Activated CD4-positive, alpha-beta memory T cell treated with anti-CD3 and anti-CD28 coated beads for 36 hours (primary cell): Measurements from ENCODE around the gene HJV. TPM values are rescaled to one million over a fixed set of nuclear protein-coding genes. Genes with fewer than 3 reads are reported as not detected.

ENCODE experiments used
- CTCF ChIA-PET: fragments of 350-600 bp; sonication (Branson Sonifier 250); formaldehyde crosslinking; loops from one replicate; lab custom pipeline; 2021; ENCODE audit warnings: antibody characterized with exemption, inconsistent platforms; lab: Charles Lee
- POLR2A ChIA-PET: fragments of 350-600 bp; sonication (Branson Sonifier 250); formaldehyde crosslinking; loops from one replicate; lab custom pipeline; 2021; ENCODE audit warnings: antibody characterized with exemption; lab: Charles Lee
- DNase-seq: peaks from one replicate; pipeline ENCODE4 v3.0.0-alpha.2; 2020
- H3K27ac Mint-ChIP-seq: one replicate; pipeline ENCODE4 v1.8.0; 2021; ENCODE audit warnings: mixed read lengths
- H3K27me3 Mint-ChIP-seq: one replicate; pipeline ENCODE4 v1.8.0; 2021; ENCODE audit warnings: mixed read lengths
- H3K36me3 Mint-ChIP-seq: one replicate; pipeline ENCODE4 v1.8.0; 2021; ENCODE audit warnings: mixed read lengths
- H3K4me1 Mint-ChIP-seq: one replicate; pipeline ENCODE4 v1.8.0; 2021; ENCODE audit warnings: low read depth, mixed read lengths
- H3K4me3 Mint-ChIP-seq: one replicate; pipeline ENCODE4 v1.8.0; 2021; ENCODE audit warnings: mild to moderate bottlenecking, mixed read lengths
- H3K9me3 Mint-ChIP-seq: one replicate; pipeline ENCODE4 v1.8.0; 2021; ENCODE audit warnings: mixed read lengths
- intact Hi-C: fragments of 100-400 bp; cut with micrococcal nuclease; formaldehyde crosslinking; loops from one replicate; pipeline ENCODE4 v1.15.1; 2023
- total RNA-seq, 2 experiments: library from RNA; stranded (reverse); gene quantifications; one replicate each; pipeline ENCODE4 v1.2.3, GENCODE V29; 2021

Gene HJV
- total RNA-seq, 2 experiments from 2014 or later: not detected

GRCh38 chr1:145997718-145998023 is 23.9 kb downstream of the HJV start:
- intact Hi-C loops: loop anchor here (1.0 to 5.0 kb wide), 3 partner anchors 79 to 170 kb away; partner anchors contain the start of genes PEX11B and PIAS3
- Mint-ChIP-seq H3K27ac (peak overlapping the region; percentile 92), H3K36me3 (peaks cover 36% of the 10 kb centered on the region), H3K4me1 (peaks cover 59% of the 10 kb centered on the region), H3K4me3 (peak overlapping the region; percentile 88), H3K27me3 (no peaks in the 10 kb centered on the region), H3K9me3 (no peaks in the 10 kb centered on the region)
- ChIA-PET CTCF (interaction anchor here (0.6 to 5.0 kb wide), 6 partner anchors 10 to 174 kb away, joined by 3 to 72 read pairs (median 4); partner anchors contain the start of genes ANKRD34A, POLR3GL and RNF115), POLR2A (interaction anchor here (1.0 to 13.2 kb wide), 6 partner anchors 9 to 74 kb away, joined by 4 to 183 read pairs (median 12); partner anchors contain the start of genes ANKRD34A, POLR3GL and RBM8A)
- DNase-seq: no peak

- H3K4me3 Mint-ChIP-seq: peak overlapping the region; percentile 88
- peak overlapping the region; percentile 92 for H3K27ac Mint-ChIP-seq
- no peaks in the 10 kb centered on the region for H3K27me3 Mint-ChIP-seq
- ChIA-PET POLR2A (interaction anchor here (1.0 to 13.2 kb wide), 8 partner anchors 10 to 74 kb away, joined by 3 to 183 read pairs (median 8); partner anchors contain the start of genes ANKRD34A, LIX1L, POLR3GL and RBM8A), CTCF (interaction anchor here (1.1 to 5.0 kb wide), 7 partner anchors 10 to 35 kb away, joined by 3 to 72 read pairs (median 4); partner anchors contain the start of genes ANKRD34A and POLR3GL)
- H3K4me1 Mint-ChIP-seq: peaks cover 63% of the 10 kb centered on the region
- H3K36me3 Mint-ChIP-seq: peaks cover 38% of the 10 kb centered on the region
- intact Hi-C loops: loop anchor here (1.0 to 5.0 kb wide), 3 partner anchors 79 to 170 kb away; partner anchors contain the start of genes PEX11B and PIAS3
- H3K9me3 Mint-ChIP-seq: no peaks in the 10 kb centered on the region
- DNase-seq: peak; percentile 69
Observed at GRCh38 chr1:145997016-145997717, 24.4 kb downstream of the HJV start.

- CTCF ChIA-PET: interaction anchor here (1.1 to 5.0 kb wide), 6 partner anchors 11 to 36 kb away, joined by 3 to 72 read pairs (median 8); partner anchors contain the start of genes ANKRD34A and POLR3GL
- Mint-ChIP-seq H3K4me1 (peaks cover 63% of the 10 kb centered on the region), H3K4me3 (peak within 1 kb of the TSS; percentile 88), H3K27me3 (no peaks in the 10 kb centered on the region), H3K9me3 (no peaks in the 10 kb centered on the region), H3K27ac (peak within 1 kb of the TSS; percentile 92), H3K36me3 (peaks cover 38% of the 10 kb centered on the region)
- intact Hi-C loops: loop anchor here (1.0 to 5.0 kb wide), 7 partner anchors 16 to 169 kb away; partner anchors contain the start of genes ANKRD34A, LIX1L, PEX11B and PIAS3
- peak; percentile 97 for DNase-seq
- POLR2A ChIA-PET: interaction anchor here (1.0 to 13.2 kb wide), 10 partner anchors 10 to 77 kb away, joined by 3 to 183 read pairs (median 6); partner anchors contain the start of genes ANKRD34A, LIX1L, POLR3GL and RBM8A
Observed at GRCh38 chr1:145996433-145997015, 25.0 kb downstream of the HJV start, which contains the start of gene TXNIP. Gene TXNIP, minus strand, starts transcription at chr1:145996579. Its CDS starts 313 bp downstream, at chr1:145996266.

- no peak for DNase-seq
- Mint-ChIP-seq H3K9me3 (no peaks in the 10 kb centered on the region), H3K4me3 (peak overlapping the region; percentile 88), H3K36me3 (peaks cover 38% of the 10 kb centered on the region), H3K27me3 (no peaks in the 10 kb centered on the region), H3K27ac (peak overlapping the region; percentile 92), H3K4me1 (peaks cover 62% of the 10 kb centered on the region)
- intact Hi-C loops: loop anchor here (1.0 to 5.0 kb wide), 6 partner anchors 16 to 169 kb away; partner anchors contain the start of genes ANKRD34A, LIX1L, PIAS3 and POLR3GL
- ChIA-PET POLR2A (interaction anchor here (1.2 to 13.2 kb wide), 8 partner anchors 10 to 76 kb away, joined by 3 to 183 read pairs (median 6); partner anchors contain the start of genes ANKRD34A, LIX1L, POLR3GL and RBM8A), CTCF (interaction anchor here (1.1 to 5.0 kb wide), 4 partner anchors 11 to 37 kb away, joined by 3 to 72 read pairs (median 8); no protein-coding TSS in a partner anchor)
Observed at GRCh38 chr1:145995964-145996432, 25.5 kb downstream of the HJV start.

DNA sequence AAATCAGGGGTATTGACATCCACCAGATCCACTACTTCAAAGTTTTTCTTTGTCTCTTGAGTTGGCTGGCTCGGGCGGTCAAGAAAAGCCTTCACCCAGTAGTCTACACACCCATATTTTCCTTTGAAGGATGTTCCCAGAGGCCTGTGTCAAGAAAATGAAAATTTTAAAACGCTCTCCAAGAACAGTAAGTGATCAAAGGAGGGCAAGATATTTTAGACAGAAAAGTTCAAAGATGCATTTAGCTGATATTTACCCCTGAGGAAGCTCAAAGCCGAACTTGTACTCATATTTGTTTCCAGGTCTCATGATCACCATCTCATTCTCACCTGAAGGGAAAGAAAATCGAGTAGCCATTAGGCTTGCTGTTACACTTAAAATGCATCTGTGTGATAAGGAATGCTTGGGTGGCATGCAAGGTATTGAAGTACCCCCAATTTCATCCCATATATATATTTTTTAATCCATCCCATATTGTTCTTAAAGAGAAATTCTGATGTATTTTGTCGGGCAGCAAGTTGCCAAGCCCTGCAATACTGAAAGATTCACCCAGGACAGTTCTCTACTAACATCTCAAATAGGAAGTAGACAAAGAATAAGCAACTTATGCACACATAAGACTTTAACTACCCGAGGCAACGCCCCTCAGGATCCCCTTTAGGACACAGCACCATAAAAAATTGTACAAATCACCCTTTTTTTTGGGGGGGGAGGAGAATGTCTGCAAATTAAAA is 26.2 kb downstream of the HJV start:
- H3K27ac Mint-ChIP-seq: peak overlapping the region; percentile 92
- intact Hi-C loops: loop anchor here (5.0 kb wide), 2 partner anchors 138 to 168 kb away; partner anchors contain the start of gene PIAS3
- CTCF ChIA-PET: interaction anchor here (0.7 to 5.0 kb wide), 4 partner anchors 11 to 68 kb away, joined by 3 to 72 read pairs (median 8); partner anchors contain the start of gene RBM8A
- H3K9me3 Mint-ChIP-seq: no peaks in the 10 kb centered on the region
- H3K36me3 Mint-ChIP-seq: peaks cover 38% of the 10 kb centered on the region
- peaks cover 69% of the 10 kb centered on the region for H3K4me1 Mint-ChIP-seq
- POLR2A ChIA-PET: interaction anchor here (1.2 to 13.2 kb wide), 6 partner anchors 12 to 76 kb away, joined by 3 to 183 read pairs (median 8); partner anchors contain the start of genes ANKRD34A, POLR3GL and RBM8A
- peak overlapping the region; percentile 88 for H3K4me3 Mint-ChIP-seq
- no peak for DNase-seq
- H3K27me3 Mint-ChIP-seq: no peaks in the 10 kb centered on the region

- Mint-ChIP-seq H3K9me3 (no peaks in the 10 kb centered on the region), H3K27me3 (no peaks in the 10 kb centered on the region), H3K4me1 (peaks cover 63% of the 10 kb centered on the region), H3K4me3 (peak overlapping the region; percentile 88), H3K27ac (peak overlapping the region; percentile 92), H3K36me3 (peaks cover 38% of the 10 kb centered on the region)
- CTCF ChIA-PET: interaction anchor here (1.7 to 5.2 kb wide), 5 partner anchors 10 to 16 kb away, joined by 5 to 72 read pairs (median 13); no protein-coding TSS in a partner anchor
- POLR2A ChIA-PET: interaction anchor here (0.6 to 13.2 kb wide), 5 partner anchors 9 to 75 kb away, joined by 3 to 183 read pairs (median 3); partner anchors contain the start of genes ANKRD34A and POLR3GL
- intact Hi-C loops: loop anchor here (5.0 kb wide), 2 partner anchors 137 to 167 kb away; partner anchors contain the start of gene PIAS3
- peak; percentile 74 for DNase-seq
Observed at GRCh38 chr1:145994391-145995120, 27.0 kb downstream of the HJV start.

- Mint-ChIP-seq H3K9me3 (no peaks in the 10 kb centered on the region), H3K4me1 (peaks cover 57% of the 10 kb centered on the region), H3K4me3 (peak overlapping the region; percentile 88), H3K27me3 (no peaks in the 10 kb centered on the region), H3K27ac (peak overlapping the region; percentile 92), H3K36me3 (peaks cover 38% of the 10 kb centered on the region)
- CTCF ChIA-PET: interaction anchor here (1.3 to 5.2 kb wide), 3 partner anchors 12 to 30 kb away, joined by 3 to 43 read pairs (median 13); partner anchors contain the start of gene ANKRD34A
- DNase-seq: no peak
- POLR2A ChIA-PET: interaction anchor here (0.6 to 13.2 kb wide), 4 partner anchors 9 to 30 kb away, joined by 3 to 183 read pairs (median 4); partner anchors contain the start of genes ANKRD34A and POLR3GL
- intact Hi-C loops: no loop called here
Observed at GRCh38 chr1:145993618-145994390, 27.7 kb downstream of the HJV start.

GRCh38 chr1:145992958-145993617 is 28.4 kb downstream of the HJV start:
- POLR2A ChIA-PET: interaction anchor here (13.2 kb wide), 1 partner anchor 13 kb away, joined by 183 read pairs; no protein-coding TSS in a partner anchor
- Mint-ChIP-seq H3K27ac (peak overlapping the region; percentile 92), H3K27me3 (no peaks in the 10 kb centered on the region), H3K4me1 (peaks cover 56% of the 10 kb centered on the region), H3K9me3 (no peaks in the 10 kb centered on the region), H3K4me3 (peak overlapping the region; percentile 88), H3K36me3 (peaks cover 38% of the 10 kb centered on the region)
- CTCF ChIA-PET: interaction anchor here (0.6 to 5.2 kb wide), 4 partner anchors 13 to 29 kb away, joined by 3 to 43 read pairs (median 8); partner anchors contain the start of gene ANKRD34A
- intact Hi-C loops: no loop called here
- DNase-seq: no peak

DNA sequence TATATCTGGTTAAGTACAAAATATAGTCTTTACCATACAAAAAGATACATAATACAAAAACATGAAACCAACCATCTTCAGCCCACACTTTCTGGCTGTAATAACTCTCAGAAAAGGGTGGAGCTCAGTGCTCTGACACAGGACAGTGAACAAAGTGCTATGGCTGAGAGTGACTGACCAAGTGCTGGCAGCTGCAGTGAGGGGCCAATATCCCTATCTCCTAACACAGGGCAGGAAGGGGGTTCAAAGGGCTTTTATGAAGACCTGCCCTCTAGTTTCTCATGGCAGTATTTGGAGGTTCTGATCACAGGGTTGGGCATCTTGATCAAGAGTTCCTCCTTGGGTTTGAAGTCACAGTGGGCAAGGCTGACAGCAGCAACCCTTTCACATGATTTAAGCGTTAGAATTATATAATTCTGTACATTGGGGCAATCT is 29.0 kb downstream of the HJV start:
- ChIA-PET POLR2A (interaction anchor here (13.2 kb wide), 1 partner anchor 12 kb away, joined by 183 read pairs; no protein-coding TSS in a partner anchor), CTCF (interaction anchor here (0.6 to 5.2 kb wide), 3 partner anchors 14 to 20 kb away, joined by 3 to 43 read pairs (median 13); no protein-coding TSS in a partner anchor)
- peak overlapping the region; percentile 88 for H3K4me3 Mint-ChIP-seq
- H3K9me3 Mint-ChIP-seq: no peaks in the 10 kb centered on the region
- peaks cover 38% of the 10 kb centered on the region for H3K36me3 Mint-ChIP-seq
- no peaks in the 10 kb centered on the region for H3K27me3 Mint-ChIP-seq
- peaks cover 56% of the 10 kb centered on the region for H3K4me1 Mint-ChIP-seq
- no peak for DNase-seq
- H3K27ac Mint-ChIP-seq: peak overlapping the region; percentile 92
- intact Hi-C loops: no loop called here
